HG03378 (cell line): ENCODE data around the gene TBC1D9.
"Not testable (repeated sequence)": the region's sequence is repeated elsewhere in the genome, so short reads cannot be mapped to it uniquely, and the experiment has no call there.

ENCODE experiments used
- ATAC-seq: cut with Tn5 transposase; IDR thresholded peaks from one replicate; pipeline ENCODE4 v1.9.1; 2021; ENCODE audit warnings: mild to moderate bottlenecking, moderate library complexity; ENCODE audit not compliant: unreplicated experiment

The TBC1D9 gene

GRCh38 chr4:140756319-140757231 lies at the start of gene TBC1D9:
TSS of gene TBC1D9 (minus strand) at chr4:140756385. CDS start at chr4:140756045, 340 bp downstream.
- ATAC-seq, result peak; percentile 43

- no peak for ATAC-seq
These were observed 49.1 kb upstream of the TBC1D9 start for GRCh38 chr4:140805293-140805692.

- no peak for ATAC-seq
These were observed 46.4 kb upstream of the TBC1D9 start for GRCh38 chr4:140802591-140802990.

GRCh38 chr4:140800666-140801065 lies 44.5 kb upstream of the TBC1D9 start:
- ATAC-seq, result peak; percentile 45

- ATAC-seq, result peak; percentile 54
These were observed 43.6 kb upstream of the TBC1D9 start for GRCh38 chr4:140799686-140800225.

- ATAC-seq, result no peak
These were observed 37.1 kb upstream of the TBC1D9 start for GRCh38 chr4:140793291-140793690.

- peak; percentile 91 for ATAC-seq
These were observed 34.6 kb upstream of the TBC1D9 start for GRCh38 chr4:140790765-140791164.

GRCh38 chr4:140790171-140790570 lies 34.0 kb upstream of the TBC1D9 start:
- peak; percentile 6 for ATAC-seq

GRCh38 chr4:140789759-140790158 lies 33.6 kb upstream of the TBC1D9 start:
- ATAC-seq, result peak; percentile 33

- ATAC-seq, result not testable (repeated sequence)
These were observed 26.6 kb upstream of the TBC1D9 start for GRCh38 chr4:140782787-140783186.

- ATAC-seq, result no peak
These were observed 25.4 kb upstream of the TBC1D9 start for GRCh38 chr4:140781596-140781995.

- ATAC-seq, result peak; percentile 61
These were observed 21.7 kb upstream of the TBC1D9 start for GRCh38 chr4:140777894-140778293.

- ATAC-seq, result no peak
These were observed 21.2 kb upstream of the TBC1D9 start for GRCh38 chr4:140777386-140777785.

GRCh38 chr4:140776556-140776955 lies 20.4 kb upstream of the TBC1D9 start:
- no peak for ATAC-seq

- no peak for ATAC-seq
These were observed 18.8 kb upstream of the TBC1D9 start for GRCh38 chr4:140774956-140775355.

- no peak for ATAC-seq
These were observed 18.3 kb upstream of the TBC1D9 start for GRCh38 chr4:140774510-140774909.

- no peak for ATAC-seq
These were observed 13.0 kb upstream of the TBC1D9 start for GRCh38 chr4:140769209-140769608.

GRCh38 chr4:140764785-140765392 lies 8.7 kb upstream of the TBC1D9 start:
- ATAC-seq, result no peak

- ATAC-seq, result no peak
These were observed 6.0 kb upstream of the TBC1D9 start for GRCh38 chr4:140762202-140762601.

GRCh38 chr4:140757232-140757630 lies 1.0 kb upstream of the TBC1D9 start:
- no peak for ATAC-seq

- peak; percentile 35 for ATAC-seq
These were observed 339 bp downstream of the TBC1D9 start for GRCh38 chr4:140755774-140756318.
